ENCODE data around the gene TCF7L1. TPM values are rescaled to one million over a fixed set of nuclear protein-coding genes. Genes with fewer than 3 reads are reported as not detected.

TCF7L1 gene
- total RNA-seq, 1 experiment from 2014 or later, result 2.8 TPM

DNA sequence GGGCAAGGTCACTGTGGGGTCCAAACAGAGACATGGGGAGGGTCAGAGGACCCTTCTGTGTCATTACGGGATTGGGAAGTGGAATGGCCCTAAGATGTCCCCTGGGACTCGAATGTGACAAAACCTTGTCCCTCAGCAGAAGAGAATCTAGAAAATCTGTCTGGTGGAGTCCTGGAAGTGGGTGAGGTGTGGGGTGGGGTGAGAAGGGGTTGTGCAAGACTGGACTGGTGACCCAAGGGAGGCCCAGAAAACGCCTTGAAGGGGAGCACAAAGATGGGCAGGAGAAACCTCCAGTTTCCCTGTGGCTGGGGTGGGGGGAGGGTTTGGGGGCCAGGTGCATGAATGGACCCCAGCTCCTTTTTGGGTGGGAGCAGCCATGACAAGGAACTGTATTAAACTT, 79.6 kb downstream of the TCF7L1 start:
- ChIA-PET POLR2A (ENCODE audit: unreplicated experiment) (no interaction called here), CTCF (no interaction called here)
- Histone ChIP-seq H3K4me2 (no peak overlapping the region), H4K20me1 (ENCODE audit: insufficient read depth) (no peaks in the 10 kb centered on the region), H3K79me2 (ENCODE audit: low read depth) (no peaks in the 10 kb centered on the region), H3K27me3 (ENCODE audit: insufficient read depth, low read depth) (peaks cover 3% of the 10 kb centered on the region), H3K9me3 (ENCODE audit: insufficient read depth, low read depth) (no peaks in the 10 kb centered on the region), H3K27ac (no peak overlapping the region), H3K9me2 (ENCODE audit: insufficient read depth) (no peaks in the 10 kb centered on the region), H3K36me3 (ENCODE audit: low read depth) (no peaks in the 10 kb centered on the region), H3K4me3 (no peak overlapping the region), H3F3A (ENCODE audit: insufficient read depth, low read depth) (no peaks in the 10 kb centered on the region), H2AFZ (no peak overlapping the region), H3K4me1 (replicated peaks; ENCODE audit: insufficient read depth) (no peaks in the 10 kb centered on the region)
- BruUV-seq (replicated peaks), result no TSS peak
- intact Hi-C loops (cut with micrococcal nuclease; ENCODE audit: unreplicated experiment), result no loop called here
- TF ChIP-seq, protein P1, sequence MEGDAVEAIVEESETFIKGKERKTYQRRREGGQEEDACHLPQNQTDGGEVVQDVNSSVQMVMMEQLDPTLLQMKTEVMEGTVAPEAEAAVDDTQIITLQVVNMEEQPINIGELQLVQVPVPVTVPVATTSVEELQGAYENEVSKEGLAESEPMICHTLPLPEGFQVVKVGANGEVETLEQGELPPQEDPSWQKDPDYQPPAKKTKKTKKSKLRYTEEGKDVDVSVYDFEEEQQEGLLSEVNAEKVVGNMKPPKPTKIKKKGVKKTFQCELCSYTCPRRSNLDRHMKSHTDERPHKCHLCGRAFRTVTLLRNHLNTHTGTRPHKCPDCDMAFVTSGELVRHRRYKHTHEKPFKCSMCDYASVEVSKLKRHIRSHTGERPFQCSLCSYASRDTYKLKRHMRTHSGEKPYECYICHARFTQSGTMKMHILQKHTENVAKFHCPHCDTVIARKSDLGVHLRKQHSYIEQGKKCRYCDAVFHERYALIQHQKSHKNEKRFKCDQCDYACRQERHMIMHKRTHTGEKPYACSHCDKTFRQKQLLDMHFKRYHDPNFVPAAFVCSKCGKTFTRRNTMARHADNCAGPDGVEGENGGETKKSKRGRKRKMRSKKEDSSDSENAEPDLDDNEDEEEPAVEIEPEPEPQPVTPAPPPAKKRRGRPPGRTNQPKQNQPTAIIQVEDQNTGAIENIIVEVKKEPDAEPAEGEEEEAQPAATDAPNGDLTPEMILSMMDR (conservative IDR thresholded peaks at IDR 0.05), result no peak
- no peak for TF ChIP-seq EZH2 (IDR thresholded peaks at IDR 0.05; ENCODE audit: low read depth)
- DNase-seq, result no peak

DNA sequence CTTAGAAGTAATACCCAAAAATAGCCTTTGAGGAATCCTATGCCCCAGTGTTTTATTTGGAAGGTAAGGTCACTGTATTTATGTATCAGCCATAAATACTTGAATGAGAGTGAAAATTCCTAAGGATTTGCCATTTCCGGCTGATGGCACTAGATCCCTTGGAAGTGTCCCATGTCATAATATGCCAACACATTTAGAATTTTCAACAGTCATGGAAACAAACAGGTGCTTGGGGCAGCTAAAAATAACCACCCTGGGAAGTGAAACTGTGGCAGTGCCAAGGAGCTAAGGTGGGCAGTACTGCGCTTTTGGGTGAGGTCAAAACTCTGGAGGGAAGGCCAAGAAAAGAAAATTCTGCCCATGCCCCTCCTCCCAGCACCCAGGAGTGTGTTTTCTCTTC, 80.2 kb downstream of the TCF7L1 start:
- ChIA-PET POLR2A (ENCODE audit: unreplicated experiment) (no interaction called here), CTCF (no interaction called here)
- no TSS peak for BruUV-seq (replicated peaks)

DNA sequence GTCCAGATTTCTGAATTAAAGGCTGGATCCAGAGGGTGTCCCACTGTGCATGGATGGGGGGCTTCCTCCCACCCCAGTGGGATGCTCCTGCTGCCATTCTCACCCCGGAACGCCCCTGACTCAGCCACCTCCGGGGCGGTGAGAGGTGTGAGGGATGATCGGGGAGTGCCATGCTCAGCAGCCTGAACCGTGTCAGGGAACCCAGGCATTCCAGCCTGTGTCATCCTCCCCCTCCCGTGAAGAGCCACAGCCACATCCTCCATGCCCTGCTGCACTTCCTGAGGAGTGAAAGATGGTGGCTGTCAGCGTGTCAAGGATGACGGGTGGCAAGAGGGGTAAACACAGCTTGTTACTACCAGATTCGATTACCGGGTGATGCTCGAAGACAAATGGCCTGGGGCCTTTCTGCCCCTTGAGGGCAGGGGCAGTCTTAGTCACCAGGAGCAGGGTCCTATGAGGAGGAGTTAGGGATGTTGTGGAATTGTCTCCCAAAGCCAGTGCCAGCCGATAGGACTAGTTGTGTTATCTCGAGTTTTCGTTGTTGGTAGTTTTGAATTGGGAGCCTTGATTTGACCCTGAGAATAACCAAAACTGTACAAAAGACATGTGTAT, 80.8 kb downstream of the TCF7L1 start:
- ChIA-PET CTCF (no interaction called here), POLR2A (ENCODE audit: unreplicated experiment) (no interaction called here)
- Histone ChIP-seq H3K36me3 (ENCODE audit: low read depth) (no peaks in the 10 kb centered on the region), H4K20me1 (ENCODE audit: insufficient read depth) (no peaks in the 10 kb centered on the region), H3K27me3 (ENCODE audit: insufficient read depth, low read depth) (peaks cover 3% of the 10 kb centered on the region), H2AFZ (no peak overlapping the region), H3K9me2 (ENCODE audit: insufficient read depth) (no peaks in the 10 kb centered on the region), H3K4me2 (no peak overlapping the region), H3K4me1 (replicated peaks; ENCODE audit: insufficient read depth) (no peaks in the 10 kb centered on the region), H3K79me2 (ENCODE audit: low read depth) (no peaks in the 10 kb centered on the region), H3F3A (ENCODE audit: insufficient read depth, low read depth) (no peaks in the 10 kb centered on the region), H3K27ac (no peak overlapping the region), H3K9me3 (ENCODE audit: insufficient read depth, low read depth) (no peaks in the 10 kb centered on the region), H3K4me3 (no peak overlapping the region)
- intact Hi-C loops (cut with micrococcal nuclease; ENCODE audit: unreplicated experiment), result no loop called here
- TF ChIP-seq, protein P1 (conservative IDR thresholded peaks at IDR 0.05), result no peak
- TF ChIP-seq EZH2 (IDR thresholded peaks at IDR 0.05; ENCODE audit: low read depth), result no peak
- BruUV-seq (replicated peaks), result no TSS peak
- no peak for DNase-seq

More for the DNA sequence above, 80.2 kb downstream of the TCF7L1 start:
- H3K27ac ChIP-seq, result no peak overlapping the region
- H3K9me3 ChIP-seq (ENCODE audit: insufficient read depth, low read depth), result no peaks in the 10 kb centered on the region
- no peaks in the 10 kb centered on the region for H3F3A ChIP-seq (ENCODE audit: insufficient read depth, low read depth)
- no peak overlapping the region for H2AFZ ChIP-seq
- no peaks in the 10 kb centered on the region for H3K4me1 ChIP-seq (replicated peaks; ENCODE audit: insufficient read depth)
- TF ChIP-seq EZH2 (IDR thresholded peaks at IDR 0.05; ENCODE audit: low read depth), result no peak
- TF ChIP-seq, protein P1 (conservative IDR thresholded peaks at IDR 0.05), result no peak
- peaks cover 3% of the 10 kb centered on the region for H3K27me3 ChIP-seq (ENCODE audit: insufficient read depth, low read depth)
- no peaks in the 10 kb centered on the region for H3K36me3 ChIP-seq (ENCODE audit: low read depth)
- no peak overlapping the region for H3K4me3 ChIP-seq
- intact Hi-C loops (cut with micrococcal nuclease; ENCODE audit: unreplicated experiment), result no loop called here
- no peak overlapping the region for H3K4me2 ChIP-seq
- no peaks in the 10 kb centered on the region for H3K79me2 ChIP-seq (ENCODE audit: low read depth)
- DNase-seq, result no peak
- H3K9me2 ChIP-seq (ENCODE audit: insufficient read depth), result no peaks in the 10 kb centered on the region
- H4K20me1 ChIP-seq (ENCODE audit: insufficient read depth), result no peaks in the 10 kb centered on the region
